ENCODE results near the gene GDI2.
"Not testable (repeated sequence)": the region's sequence is repeated elsewhere in the genome, so short reads cannot be mapped to it uniquely, and the experiment has no call there.

Gene GDI2

DNA sequence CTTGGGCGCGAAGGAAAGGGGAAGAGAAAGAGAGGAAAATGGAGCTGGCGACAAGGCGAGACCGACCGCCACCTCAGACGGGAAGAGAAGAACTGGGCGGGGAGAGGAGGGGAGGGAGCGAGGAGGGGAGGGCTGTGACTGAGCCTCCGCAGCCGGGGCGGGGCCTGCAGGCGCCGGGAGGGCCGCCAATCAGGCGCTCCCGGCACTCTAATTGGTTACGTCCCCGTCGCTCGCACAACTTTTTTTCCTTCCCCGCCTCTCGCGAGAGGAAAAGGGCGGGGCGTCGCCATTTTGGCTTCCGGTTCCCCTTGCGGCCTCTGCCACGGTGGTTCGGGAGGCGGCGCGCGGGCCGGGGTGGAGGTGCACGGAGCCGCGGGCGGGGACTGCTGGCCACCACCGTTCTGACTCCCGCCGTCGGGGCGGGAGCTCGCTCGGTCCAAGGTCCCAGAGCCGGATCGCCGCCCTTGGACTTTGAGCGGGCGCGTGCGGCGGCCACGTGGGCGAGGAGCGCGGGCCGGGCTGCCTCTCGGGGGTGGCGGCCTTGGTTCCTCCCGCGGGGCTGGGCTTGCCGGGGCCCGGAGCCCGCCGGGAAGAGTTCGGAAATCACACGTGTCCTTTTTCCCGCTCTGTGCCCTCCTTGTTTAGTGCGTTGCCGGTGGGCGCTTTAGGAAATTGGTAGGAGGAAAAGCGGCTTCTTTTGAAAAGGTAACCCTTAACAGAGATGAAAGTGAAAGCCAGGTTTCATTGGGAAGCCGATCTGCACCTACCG is at the start of gene GDI2:
Gene GDI2, minus strand, starts transcription at position 94 of the 769 bp plus-strand sequence. CDS start 176 bp downstream, outside the sequence.
- peak; percentile 98 for DNase-seq

DNA sequence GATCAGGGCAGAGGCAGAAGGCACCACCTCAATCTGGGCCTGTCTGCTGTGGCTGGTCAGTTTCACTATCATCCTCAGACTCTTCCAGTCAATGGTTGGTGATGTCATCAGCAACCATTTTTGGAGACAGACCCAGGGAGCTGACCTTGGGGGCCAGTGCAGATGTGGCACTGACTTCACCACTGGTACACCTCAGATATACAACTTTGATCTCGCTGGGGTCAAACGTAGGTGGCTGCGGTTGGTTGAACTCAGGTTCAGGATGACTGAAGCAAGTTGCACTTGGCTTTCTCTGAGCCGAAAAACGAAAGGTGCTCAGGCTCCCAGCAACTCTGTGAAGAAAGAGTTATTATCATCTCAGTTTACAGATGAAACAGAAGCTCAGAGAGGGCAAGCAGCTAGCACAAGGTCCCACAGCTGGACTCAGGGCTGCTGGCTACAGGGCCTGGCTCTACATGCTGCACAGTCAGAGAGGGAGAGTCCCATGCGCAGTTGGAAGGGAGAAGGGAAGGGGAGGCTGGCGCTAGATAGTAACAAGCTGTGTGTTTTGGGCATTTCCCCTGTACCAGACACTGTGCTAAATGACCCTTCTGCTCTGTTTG is 49.2 kb upstream of the GDI2 start:
- peak; percentile 49 for DNase-seq

DNA sequence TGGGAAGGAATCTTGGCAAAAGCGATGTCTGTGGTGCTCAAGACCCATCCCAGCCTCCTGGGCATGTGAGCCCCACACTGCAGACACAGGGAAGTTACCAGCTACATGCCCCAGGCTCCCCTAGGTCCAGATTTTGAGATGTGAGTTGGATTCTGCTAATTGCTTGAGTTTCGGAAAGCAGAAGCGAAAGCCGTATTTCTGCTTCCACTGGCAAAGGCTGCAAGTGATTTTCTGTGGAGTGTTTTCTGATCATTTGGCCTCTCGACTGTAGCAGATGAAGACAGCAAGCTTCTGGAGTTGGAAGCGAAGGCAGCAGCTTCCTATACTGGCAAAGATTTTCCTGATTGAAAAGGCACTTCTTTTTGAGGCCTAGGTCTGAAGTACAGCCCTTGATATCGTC is 46.8 kb upstream of the GDI2 start:
- peak; percentile 52 for DNase-seq

DNA sequence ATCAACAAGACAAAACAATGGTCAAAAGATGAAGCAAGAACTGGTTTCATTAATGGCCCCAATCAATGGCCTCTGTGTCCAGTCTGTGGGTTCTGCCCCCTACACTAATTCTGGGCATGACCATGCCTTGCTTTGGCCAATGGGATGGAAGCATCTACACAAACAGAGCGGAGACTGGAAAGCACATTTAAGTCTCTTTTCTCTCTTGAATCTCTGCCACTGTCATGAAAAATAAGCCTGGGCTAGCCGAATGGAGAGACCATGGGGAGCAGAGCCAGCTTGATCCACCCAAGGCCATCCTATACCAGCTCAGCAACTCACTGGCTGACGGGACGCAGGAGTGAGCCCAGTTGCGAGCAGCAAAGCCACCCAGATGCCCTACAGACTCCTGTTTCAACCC is 45.6 kb upstream of the GDI2 start:
- DNase-seq = no peak

DNA sequence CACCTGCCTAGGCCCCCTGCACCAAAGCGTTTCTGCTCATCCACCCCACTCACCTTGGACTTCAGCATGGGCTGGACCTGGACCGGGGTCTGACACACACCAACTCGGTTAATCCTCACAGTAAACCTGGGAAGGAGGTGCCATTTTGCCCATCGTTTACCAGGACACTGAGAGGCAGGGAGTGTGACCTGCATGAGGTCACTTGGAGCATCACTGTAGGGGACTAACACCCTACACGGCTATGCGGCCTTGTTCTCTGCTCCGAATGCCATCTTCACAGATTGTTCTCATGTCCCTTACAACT is 43.4 kb upstream of the GDI2 start:
- no peak for DNase-seq

DNA sequence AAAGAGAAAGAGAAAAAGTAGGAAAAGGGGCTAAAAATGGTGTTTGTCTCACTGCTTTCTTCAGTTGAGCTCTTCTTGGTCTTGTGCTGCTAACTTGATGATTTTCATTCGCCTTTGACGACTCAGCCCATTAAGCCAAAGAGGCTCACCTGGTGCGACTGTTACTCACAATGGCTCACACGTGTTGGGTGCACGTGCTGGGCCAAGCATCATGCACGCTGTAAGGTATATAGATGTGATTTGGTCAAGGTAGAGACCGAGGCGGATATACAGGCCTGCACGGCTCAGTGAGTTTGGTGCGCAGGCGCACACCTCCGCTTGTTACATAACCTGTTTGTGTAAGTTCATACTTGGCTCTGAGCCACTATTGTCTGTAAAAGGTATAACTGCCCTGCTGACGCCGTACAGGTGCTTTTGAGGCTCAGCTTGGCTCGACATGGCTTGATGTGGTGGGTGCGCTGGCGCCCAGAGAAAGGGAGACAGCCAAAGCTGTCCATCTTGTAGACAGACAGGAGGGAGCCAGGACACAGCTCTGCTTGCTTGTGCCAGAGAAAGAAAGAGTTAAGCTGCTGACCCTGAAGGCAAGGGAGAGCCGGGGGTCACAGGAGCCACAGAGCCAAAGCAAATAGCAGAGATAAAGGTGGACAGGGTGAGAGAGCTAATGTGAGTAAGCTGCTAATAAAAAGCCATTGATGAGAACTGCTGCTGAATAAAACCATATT is 42.9 kb upstream of the GDI2 start:
- DNase-seq = no peak

DNA sequence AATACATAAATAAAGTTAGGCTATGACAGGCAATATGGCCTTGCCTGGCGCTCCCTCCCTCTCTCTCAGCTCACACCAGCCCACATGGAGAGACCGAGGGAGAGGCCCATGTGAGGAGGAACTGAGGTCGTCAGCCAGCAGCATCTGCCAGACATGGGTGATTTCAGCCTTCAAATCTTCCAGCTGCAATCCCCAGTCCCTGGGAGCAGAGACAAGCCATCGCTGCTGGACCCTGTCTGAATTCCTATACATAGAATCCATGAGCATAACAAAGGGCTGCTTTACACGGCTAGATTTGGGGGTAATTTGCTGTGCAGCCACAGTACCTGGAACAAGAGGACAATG is 40.9 kb upstream of the GDI2 start:
- DNase-seq = peak; percentile 56

DNA sequence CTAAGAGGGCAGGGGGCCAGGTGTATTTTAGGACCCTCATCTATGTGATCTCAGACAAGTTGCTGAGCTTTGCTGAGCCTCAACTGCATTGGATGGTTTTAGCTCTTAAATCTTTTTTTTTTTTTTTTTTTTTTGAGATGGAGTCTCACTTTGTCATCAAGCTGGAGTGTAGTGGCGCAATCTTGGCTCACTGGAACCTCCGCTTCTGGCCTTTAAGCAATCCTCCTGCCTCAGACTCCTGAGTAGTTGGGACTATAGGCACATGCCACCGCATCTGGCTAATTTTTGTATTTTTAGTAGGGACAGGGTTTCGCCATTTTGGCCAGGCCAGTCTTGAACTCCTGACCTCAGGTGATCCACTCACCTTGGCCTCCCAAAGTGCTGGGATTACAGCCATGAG is 33.4 kb upstream of the GDI2 start:
- peak; percentile 40 for DNase-seq

DNA sequence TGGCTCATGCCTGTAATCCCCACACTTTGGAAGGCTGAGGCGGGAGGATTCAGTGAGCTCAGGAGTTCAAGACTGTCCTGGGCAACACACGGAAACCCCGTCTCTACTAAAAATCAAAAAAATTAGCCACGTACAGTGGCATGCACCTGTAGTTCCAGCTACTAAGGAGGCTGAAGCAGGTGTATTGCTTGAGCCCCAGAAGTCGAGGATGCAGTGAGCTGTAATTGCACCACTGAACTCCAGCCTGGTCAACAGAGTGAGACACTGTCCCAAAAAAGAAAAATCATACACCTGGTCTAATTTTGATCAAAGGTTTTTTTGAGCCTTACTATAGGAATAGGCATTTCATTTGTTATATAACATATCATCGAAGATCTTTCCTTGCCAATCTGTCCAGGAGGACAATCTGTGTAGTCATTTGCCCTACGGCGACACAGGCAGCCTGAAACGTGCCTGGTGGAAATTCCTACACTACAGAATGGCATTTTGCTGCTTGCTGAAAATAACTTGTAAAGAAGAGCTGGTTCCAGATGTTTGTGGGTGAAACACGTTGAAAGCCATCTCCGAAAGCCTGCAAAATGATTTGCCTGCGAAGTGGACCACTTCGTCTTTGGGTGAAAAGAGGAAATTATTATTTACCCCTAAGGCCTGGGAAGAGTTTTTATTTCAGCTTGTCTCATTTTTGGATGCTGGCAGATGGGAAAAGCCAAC is 31.3 kb upstream of the GDI2 start:
- DNase-seq = no peak

DNA sequence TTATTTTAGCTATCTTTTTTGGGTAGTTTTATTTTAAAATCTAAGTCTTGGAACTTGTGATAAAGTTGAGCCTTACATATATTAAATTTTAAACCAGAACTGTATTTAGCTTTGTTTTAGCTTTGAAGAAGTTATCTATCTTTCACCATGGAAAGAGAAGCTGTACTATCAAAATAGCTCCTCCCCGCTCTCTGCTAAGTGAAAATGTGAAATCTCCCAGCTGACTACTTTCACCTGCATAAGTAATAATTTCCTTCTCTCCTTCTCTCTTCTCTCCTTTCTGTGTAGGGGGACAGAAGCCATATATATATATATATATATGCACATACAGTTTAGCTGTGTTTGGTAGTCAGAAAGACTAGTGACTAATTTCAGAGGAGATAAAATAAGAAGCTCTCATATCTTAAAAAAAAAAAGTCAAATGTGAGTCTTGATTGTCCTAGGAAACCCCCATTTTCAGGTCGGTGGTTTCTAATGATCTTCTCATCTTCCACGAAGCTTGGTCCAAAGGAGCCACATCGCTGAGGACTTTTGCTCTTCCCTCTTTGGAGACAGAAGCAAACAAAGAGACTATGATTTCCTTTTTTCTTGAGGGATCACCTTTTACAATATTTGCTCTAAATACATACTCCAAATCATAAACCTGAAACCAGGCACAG is 30.6 kb upstream of the GDI2 start:
- no peak for DNase-seq

DNA sequence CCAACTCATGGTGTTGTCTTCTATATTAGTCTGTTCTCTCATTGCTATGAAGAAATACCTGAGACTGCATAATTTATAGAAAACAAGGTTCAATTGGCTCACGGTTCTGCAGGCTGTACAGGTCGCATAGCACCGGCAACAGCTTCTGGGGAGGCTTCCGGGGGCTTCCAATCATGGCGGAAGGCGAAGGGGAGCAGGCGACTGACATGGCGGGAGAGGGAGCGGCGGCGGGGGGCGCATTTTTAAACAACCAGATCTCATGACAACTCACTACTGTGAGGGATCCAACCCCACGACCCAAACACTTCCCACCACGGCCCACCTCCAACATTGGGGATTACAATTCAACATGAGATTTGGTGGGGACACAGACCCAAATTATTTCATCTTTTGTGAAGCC is 28.7 kb upstream of the GDI2 start:
- DNase-seq = no peak

DNA sequence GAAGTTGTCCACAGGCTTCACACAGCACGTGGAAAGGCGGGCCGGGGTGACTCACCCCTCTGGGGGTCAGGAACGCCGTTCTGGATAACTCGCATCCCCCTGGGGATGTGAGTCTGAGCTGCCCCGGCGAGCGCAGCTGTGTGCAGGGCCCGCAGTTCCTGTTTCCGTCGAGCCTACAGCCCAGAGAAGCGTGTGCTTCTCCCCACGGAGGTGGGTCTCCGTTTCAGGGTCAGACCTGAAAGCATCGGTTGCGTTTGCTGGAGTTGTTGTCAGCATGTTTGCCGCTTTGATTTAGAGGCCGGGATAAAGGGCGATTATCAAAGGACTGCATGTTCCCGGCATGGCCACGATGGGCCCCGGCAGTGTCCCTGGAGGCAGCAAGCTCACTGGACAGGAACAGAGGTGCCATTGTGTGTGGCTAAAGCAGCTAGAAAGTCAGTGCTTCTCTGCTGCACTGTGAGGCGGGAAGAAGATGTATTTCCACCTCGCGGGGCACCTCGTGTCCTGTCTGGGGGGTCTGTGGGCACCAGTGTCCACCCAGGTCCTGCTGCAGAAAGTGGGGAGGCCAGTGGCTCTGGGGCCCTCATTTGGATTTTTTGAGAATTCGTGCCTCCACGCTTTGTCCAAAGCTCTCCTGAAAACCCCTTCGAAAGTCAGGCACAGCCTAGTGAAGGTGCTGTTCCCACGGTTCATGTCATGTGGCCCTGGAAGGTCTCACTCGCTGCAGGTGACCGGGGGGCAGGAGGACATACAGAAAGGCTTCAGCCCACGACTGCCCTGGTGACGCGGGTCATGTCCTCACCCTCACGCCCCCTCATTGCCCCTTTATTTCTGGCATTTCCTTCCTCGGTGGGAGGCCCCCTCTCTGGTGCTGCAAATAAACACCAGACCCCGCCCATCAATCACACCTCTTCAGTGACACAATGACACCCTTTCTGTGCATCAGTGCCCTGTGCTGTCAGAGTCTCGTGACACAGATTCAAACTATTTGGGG is 27.4 kb upstream of the GDI2 start:
- DNase-seq = no peak

DNA sequence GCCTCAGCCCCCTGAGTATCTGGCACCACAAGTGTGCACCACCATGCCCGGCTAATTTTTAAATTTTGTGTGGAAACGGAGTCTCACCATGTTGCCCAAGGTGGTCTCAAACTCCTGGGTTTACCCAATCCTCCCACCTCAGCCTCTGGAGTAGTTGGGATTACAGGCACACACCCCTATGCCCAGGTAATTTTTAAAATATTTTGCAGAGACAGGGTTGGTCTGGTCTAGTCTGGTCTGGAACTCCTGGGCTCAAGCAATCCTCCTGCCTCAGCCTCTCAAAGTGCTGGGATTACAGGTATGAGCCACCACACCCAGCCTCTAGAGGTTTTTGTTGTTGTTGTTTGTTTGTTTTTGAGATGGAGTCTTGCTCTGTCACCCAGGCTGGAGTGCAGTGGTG is 22.9 kb upstream of the GDI2 start:
- DNase-seq = not testable (repeated sequence)

DNA sequence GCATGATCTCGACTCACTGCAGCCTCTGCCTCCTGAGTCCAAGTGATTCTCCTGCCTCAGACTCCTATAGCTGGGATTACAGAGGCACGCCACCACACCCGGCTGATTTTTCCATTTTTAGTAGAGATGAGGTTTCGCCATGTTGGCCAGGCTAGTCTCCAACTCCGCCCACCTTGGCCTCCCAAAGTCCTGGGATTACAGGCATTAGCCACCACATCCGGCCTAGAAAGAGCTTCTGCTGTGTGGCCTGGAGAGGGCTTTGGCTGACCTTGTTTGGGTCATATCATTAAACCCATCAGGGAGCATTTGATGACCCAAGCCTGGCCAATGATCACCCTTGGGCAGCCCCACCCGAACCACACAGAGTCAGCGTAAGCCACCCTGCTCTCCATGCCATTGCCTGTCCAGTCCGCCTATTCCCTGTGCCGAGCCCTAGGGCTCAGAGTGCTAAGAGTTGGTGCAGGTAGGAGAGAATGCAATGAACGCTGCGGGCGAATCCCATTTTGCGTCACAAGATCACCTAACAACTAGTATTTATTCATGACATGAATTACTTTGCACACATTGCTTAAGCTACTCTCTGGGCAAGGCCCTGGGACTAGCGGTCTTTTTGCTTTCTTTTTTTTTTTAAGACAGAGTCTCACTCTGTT is 22.3 kb upstream of the GDI2 start:
- no peak for DNase-seq

DNA sequence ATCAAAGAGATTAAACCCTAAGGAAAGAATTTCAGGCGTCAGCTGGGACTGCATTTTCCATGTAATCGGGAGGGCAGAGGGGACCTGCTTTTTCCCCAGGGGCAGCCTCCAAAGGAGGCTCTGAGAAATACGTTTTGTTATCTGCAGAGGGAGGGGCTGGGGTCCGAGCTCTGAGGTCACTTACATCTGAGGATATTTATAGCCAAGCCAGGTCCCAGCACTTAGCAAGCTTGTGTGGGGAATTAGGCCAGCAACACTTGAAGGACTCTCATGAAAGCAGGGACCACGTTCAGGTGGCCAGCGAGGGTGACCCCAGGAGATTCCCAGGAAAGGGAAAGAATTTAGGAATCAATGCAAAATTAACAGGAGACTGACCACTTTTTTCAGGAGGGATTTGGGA is 20.6 kb upstream of the GDI2 start:
- DNase-seq = no peak

DNA sequence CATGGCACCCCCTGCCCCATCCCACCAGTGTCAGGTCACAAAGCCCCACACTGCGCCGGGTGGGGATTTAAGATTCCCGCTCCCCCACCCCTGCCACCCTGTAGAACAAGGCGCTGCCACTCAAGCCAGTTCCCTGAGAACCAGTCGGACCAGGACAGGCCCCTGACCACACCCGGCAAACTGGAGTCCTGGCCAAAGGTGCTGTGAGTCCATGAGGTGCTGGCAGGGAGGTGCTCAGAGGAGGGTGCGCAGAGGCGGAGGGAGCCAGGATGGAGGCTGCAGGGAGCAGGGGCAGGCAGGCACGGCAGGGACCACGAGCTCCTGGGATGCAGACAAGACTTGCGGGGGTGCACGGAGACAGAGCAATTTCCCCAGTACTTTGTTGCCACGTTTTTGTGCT is 19.7 kb upstream of the GDI2 start:
- no peak for DNase-seq

DNA sequence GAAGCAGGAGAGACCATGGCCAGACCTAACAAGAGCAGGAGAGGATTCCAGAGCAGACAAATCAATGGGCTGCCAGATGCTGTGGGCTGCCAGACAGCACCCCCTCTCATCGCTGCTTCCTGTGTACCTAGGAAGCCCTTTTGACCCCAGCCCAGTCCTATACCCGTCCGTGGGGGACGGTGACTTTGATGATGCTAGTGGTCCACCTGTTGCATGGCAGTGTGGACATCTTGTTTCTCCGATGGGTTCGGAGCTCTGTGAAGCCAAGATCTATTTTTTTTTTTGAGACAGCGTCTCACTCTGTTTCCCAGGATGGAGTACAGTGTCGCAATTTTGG is 18.2 kb upstream of the GDI2 start:
- DNase-seq = no peak

DNA sequence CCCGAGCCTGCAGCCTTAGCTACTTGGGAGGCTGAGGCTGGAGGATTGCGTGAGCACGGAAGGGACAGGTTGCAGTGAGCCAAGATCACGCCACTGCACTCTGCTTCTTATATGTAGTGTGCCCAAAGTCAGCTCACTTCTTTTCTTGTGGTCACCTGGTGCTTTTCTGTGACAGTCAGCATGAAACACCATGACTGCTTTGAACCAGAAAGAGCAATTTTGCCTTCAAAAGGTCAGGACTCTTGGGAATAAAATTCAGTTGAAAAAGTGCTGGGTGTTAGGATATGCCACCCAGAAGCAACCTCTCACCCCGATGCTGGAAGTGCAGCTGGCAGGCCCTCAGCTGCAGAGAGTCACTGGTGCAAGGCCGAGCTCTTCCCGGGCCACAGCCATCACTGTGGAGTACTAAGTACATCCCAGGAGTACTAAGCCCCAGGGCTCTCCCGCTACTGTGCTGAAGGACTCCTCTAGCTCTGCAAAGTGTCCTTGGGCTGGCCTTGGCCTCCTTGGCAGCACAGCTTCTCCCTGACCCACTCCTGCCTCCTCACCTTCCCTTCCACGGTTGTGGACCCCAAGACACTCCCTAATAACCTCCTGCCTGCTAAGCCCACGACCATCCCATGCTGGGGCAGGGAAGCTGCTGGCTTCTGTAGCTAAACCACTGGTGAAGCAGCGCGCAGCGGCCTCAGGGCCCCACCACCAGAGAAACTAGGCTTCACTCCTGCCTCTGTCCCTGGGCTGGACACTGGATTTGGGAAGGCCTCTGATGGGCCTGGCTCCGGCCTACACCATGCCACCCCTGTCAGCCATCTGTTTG is 17.6 kb upstream of the GDI2 start:
- no peak for DNase-seq

DNA sequence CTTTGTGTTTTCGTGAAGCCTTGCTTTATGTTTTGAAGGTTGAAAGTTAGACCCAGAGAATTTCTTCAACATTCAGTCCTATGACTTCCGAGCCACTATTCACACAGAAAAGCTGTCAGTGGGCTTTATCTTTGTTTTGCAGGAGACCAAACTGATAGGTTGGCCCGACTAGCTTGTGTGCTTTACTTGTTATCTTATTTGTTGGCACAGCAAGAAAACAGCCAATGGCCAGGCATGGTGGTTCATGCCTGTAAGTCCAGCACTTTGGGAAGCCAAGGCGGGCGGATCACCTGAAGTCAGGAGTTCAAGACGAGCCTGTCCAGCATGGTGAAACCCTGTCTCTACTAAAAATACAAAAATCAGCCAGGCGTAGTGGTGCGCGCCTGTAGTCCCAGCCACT is 16.0 kb upstream of the GDI2 start:
- DNase-seq = no peak

DNA sequence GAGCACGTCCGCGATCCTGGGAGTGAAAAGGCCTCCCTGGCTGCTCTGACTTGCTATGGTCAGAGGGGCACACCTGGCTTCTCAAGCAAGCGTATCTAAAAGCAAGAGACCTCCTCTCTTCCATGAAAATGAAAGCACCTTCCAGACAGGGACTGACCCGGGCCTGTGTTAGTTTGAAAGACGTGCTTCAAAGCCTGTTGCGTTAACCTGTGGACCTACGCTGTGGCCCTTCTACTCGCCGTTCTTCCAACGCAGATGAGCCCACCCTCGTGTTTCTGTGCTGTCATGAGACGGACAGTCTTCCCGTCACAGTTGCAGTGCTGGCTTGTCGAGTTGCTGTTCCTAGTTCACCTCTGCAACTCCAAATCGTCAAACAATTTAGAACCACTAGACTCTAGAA is 15.5 kb upstream of the GDI2 start:
- DNase-seq = no peak

DNA sequence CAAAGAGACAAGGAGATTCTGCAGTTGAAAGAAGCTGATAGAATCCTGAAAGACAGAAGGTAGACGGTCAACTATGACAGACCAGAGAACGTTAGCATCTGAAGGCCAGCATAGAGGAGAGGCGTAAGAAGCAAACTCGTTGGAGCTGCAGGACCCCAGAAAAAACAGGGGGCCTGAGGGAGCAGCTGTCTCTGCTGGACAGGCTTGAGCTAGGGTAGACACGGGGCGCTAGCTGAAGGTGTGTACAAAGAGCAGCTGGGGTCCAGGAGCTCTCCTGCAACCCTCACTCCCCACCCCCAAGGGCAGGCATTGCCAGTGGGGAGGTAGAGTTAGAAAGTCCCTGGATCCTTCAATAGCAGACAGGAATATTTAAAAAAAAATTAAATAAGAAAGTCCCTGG is 14.6 kb upstream of the GDI2 start:
- DNase-seq = no peak
